Measurements from ENCODE around the gene KIAA0753. TPM values are rescaled to one million over a fixed set of nuclear protein-coding genes. Genes with fewer than 3 reads are reported as not detected.
"Not testable (repeated sequence)": the region's sequence is repeated elsewhere in the genome, so short reads cannot be mapped to it uniquely, and the experiment has no call there.

Gene KIAA0753
- total RNA-seq, 1 experiment from 2014 or later, result 16.8 TPM

DNA sequence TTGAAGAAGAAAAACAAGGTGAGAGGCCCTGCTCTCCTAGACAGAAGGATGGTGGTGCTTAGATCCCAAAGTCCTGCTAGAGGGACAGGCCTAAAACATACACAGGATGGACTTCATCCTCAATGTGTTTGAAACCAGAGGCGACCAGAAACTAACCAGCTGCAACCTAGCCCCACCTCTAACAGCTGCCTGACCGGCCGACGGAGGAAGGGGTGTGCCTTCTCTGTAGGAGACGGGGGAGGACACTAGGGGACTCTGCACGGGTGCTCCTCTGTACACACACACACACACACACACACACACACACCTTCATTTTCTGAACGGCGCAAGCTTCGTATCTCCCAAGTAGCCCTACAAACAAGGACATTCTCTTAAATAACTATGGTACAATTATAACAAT lies 59.9 kb downstream of the KIAA0753 start:
- no peak for DNase-seq (ENCODE audit: low read depth)
- in situ Hi-C loops (cut with HindIII; ENCODE audit: low pct_unique_long_range_greater_than_20kb, low sequenced_read_pairs), result no loop called here

DNA sequence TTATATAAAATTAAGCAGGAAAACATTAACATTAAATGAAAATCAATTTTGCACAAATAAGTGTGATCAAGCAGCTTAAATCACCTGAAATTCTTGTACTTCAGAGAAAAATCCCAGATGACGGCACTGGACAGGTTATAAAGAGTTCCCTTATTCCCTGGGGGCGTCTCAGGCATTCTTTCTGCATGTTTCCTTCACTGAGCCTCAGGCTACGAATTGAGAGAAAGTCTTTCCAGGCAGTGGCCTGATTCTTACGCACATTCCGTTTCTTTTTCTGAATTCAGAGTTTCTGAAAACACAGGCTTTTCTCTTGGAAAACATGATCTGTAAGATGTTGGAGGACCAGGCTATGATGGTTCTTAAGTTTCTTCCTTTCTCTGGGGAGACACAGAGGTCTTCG lies 62.0 kb downstream of the KIAA0753 start:
- in situ Hi-C loops (cut with HindIII; ENCODE audit: low pct_unique_long_range_greater_than_20kb, low sequenced_read_pairs), result no loop called here
- DNase-seq (ENCODE audit: low read depth), result no peak

DNA sequence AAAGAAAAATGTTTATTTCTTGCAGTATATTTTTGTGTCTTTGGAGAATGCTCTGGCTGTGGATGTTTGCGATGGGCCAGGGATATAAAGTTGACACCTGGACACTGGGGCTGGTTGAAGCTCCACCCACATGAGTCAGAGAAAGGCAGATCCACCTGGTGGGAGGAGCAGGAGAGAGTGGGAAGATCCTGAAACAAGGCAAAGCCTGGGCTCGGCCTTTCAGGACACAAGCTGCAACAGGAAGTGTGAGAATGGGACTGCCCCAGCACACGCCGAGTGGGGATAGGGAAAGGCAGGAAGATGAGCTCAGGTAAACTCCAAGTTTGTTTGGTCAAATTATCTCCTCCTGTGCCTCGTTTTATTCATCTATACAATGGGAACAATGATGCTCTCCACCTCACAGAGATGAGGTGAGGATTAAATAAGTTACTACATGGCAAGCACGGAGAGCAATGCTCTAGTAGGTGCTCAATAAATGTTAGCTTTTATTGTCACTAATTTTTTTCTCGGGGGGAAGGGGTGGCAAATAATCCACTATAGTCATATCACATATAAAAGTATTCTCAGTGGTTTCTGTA lies 62.7 kb downstream of the KIAA0753 start:
- in situ Hi-C loops (cut with HindIII; ENCODE audit: low pct_unique_long_range_greater_than_20kb, low sequenced_read_pairs), result no loop called here
- peak; percentile 19 for DNase-seq (ENCODE audit: low read depth)

DNA sequence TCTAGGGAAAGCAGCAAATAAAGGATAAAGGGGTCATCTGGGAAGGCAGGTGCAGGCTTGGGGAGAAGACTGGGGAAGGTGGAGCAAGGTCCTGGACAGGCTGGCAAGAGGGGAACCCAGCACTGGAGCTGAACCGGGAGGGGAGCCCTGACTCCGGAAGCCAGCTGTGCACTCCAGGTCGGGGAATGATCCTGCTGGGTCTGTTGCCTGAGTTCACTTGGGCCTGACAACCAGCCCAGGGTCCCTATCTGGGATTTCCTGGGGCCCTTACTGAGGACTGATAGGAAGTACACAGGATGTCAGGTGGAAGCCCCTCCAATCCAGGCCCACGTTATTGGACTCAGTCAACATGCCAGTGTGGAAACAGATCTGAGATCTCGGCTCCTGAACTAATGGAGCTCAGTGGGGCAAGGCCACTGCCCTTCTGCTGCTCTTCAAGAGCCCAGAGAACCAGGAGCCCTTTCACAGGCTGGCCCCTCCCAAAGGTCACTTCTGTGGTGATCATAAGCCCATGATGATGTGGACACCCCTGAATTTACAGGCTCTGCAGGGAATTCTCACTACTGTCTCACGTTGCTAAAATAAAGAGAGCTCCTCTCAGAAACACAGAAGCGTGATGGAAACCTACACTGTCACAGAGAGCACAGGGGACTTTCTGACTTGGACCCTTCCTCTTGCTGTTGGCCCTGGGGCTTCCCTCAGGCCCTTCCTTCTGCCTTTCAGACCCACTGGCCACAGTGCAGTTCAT lies 64.3 kb downstream of the KIAA0753 start:
- in situ Hi-C loops (cut with HindIII; ENCODE audit: low pct_unique_long_range_greater_than_20kb, low sequenced_read_pairs), result no loop called here
- no peak for DNase-seq (ENCODE audit: low read depth)

DNA sequence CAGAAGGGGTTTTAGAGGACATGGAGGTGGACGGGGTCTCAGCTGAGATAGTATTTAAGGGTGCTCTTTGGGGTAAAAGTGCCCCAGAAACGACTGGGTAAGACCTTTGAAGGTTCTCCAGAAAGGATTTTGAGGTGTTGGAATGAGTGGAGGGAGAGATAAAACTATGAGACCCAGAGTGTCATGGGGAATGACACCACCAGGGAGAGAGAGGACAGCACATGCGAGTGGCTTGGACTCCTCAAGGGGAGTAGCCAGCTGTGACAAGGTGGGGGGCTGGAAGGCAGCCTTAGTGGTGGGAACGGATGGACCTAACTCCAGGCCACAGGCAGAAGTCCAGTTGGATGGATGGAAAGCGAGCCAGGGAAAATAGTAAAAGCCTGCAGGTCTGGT lies 64.9 kb downstream of the KIAA0753 start:
- in situ Hi-C loops (cut with HindIII; ENCODE audit: low pct_unique_long_range_greater_than_20kb, low sequenced_read_pairs), result no loop called here
- no peak for DNase-seq (ENCODE audit: low read depth)

DNA sequence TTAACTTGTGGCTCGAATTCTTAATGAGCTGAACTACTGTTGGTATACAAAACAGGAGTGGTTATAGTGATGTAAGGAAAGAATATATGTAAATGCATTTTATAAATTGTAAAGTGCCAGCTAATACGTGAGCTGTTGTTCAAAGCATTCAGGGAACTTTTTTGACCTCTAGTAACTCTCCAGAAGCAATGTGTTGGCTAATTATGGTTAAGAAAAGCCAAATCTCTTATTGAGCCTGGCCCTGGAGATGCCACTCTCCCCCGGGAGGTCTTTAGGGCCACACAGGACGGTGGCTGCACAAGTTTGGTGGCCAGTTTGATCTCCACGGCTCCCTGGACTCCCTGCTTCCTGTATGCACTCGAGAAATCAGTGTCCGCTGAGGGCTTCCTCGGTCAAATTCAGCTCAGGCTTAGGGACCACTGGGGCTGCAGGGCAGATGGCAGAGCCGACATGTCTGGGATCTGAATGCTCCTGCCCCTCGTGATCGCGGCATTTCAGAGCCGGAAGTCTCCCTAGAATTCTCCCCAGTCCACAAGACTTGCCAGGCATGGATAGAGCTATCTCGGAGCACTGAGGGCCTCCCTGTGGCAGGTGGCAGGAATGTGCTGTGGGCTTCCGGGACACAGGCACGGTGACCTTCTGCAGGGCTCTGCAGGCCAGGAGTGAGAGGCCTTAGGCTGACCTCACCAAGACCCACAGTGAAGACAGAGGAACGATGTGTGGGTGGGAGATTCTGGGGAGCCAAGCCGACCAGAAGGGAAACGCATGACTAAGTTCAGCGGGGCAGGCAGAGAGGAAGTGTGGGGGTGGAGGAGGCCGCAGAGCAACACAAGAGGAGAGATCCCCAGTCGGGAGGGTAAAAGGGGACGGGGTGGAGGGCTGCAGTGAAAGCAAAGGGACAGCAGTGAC lies 65.6 kb downstream of the KIAA0753 start:
- DNase-seq (ENCODE audit: low read depth), result no peak
- in situ Hi-C loops (cut with HindIII; ENCODE audit: low pct_unique_long_range_greater_than_20kb, low sequenced_read_pairs), result no loop called here

DNA sequence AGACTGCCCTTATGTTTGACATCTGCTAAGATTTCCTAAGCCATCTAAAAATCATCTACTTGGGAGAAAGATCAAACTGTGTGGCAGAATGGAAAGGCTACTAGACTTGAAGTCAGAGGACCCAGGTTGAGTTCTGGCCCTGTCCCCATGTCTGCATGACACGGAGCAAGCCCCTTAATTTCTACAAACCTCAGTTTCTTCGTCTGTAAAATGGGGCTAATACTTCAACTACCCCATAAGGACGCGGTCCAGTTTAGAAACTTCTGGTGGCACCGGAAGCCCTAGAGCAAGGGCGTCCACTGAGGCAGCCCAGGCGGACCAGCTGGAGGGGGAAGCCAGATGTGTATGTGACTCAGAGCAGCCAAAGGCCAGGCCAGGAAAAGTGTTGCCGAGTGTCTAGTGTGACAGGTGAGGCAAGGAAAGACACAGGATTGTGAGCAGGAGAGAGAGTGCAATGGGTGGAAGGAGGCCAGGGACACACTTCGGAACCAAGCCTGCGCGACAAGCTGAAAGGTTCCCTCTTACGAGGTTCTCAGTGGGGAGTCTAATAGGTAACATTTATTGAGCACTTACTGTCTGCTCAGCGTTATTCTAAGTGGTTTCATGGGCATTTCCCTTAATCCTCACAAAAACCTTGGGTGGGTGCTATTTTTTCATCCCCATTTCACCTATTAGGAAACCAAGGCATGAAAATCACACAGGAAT lies 66.4 kb downstream of the KIAA0753 start:
- in situ Hi-C loops (cut with HindIII; ENCODE audit: low pct_unique_long_range_greater_than_20kb, low sequenced_read_pairs), result no loop called here
- DNase-seq (ENCODE audit: low read depth), result no peak

DNA sequence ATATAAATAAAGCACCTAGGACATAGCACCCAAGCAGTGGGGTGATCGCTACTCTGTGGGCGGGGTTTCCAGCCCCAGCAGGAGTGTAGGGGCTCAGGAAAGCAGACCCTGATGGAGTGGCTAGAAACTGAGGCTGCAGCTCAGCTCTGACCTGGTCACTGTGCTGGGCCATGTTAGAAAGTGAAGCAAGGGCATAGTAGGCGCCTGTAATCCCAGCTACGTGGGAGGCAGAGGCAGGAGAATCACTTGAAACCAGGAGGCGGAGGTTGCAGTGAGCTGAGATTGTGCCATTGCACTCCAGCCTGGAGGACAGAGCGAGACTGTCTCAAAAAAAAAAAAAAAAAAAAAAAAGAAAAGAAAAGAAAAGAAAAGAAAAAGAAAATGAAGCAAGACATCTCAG lies 67.0 kb downstream of the KIAA0753 start:
- in situ Hi-C loops (cut with HindIII; ENCODE audit: low pct_unique_long_range_greater_than_20kb, low sequenced_read_pairs); DNase-seq (ENCODE audit: low read depth): not testable (repeated sequence)

DNA sequence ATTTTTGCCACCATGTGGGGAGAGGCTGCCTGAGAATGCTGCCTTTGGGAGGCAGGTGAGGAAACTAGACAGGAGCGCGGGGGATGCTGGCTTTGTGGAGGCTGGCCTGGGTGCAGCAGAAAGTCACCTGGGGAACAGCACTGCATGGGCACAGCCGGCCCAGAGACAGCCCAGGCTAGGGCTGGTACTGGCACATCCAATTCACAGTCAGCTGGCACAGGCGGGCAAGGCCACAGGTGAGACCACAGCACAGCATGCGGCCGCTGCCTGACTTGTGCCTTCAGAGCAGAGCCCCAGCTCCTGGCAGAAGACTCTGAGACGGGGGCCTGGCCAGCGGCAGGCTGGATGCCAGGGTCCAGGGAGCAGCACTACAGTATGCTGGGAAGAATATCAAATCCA lies 67.5 kb downstream of the KIAA0753 start:
- no peak for DNase-seq (ENCODE audit: low read depth)
- in situ Hi-C loops (cut with HindIII; ENCODE audit: low pct_unique_long_range_greater_than_20kb, low sequenced_read_pairs), result no loop called here

DNA sequence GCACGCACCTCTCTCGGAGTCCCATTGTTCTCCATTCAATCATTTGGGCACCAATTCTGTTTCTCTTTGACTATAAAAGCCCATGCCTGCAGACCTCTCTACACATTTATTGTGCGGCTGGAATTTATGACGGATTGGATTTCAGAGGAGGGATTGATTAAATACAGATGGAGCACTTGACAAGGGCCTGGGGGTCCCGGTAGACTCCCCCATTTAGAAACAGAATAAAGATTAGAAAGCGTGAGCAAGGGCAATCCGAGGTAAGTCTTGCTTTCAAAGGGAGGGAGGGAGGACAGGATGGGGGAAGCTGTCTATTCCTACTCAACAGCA lies 69.1 kb downstream of the KIAA0753 start:
- in situ Hi-C loops (cut with HindIII; ENCODE audit: low pct_unique_long_range_greater_than_20kb, low sequenced_read_pairs), result no loop called here

DNA sequence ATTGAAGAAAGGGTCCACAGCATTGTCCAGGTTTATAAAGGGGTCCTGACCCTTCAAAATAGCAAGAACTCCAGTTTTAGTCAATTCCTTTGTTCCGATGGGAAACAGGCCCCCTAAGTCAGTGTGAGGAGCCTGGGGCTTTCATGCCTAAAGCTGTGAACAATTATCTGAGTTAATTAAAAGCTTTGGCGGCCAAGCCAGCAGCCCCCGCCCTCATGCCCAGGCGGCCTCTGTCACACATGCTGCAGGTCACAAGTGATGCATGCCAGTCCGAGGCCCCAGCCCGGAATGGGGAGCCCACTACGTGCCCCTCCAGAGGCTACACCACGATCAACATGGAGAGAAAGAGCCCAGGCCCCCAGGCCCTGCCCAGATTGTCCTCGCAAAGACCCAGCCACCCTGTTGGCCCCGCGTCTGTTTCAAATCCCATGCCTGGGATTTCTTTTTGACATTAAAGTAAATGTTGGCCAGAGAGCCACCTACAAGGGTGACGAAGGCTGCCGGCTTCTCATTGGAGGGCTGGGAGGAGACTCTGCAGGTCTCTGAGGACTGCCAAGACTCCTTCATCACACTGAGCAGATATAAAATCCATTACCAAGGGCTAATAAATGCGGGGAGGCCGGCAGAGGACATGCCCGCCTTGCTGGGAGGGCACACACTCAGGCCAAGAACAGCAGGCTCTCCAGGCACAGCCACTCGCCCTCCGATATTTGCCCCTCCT lies 69.6 kb downstream of the KIAA0753 start:
- no peak for DNase-seq (ENCODE audit: low read depth)
- in situ Hi-C loops (cut with HindIII; ENCODE audit: low pct_unique_long_range_greater_than_20kb, low sequenced_read_pairs), result no loop called here

More for the DNA sequence above, 69.1 kb downstream of the KIAA0753 start:
- DNase-seq (ENCODE audit: low read depth), result no peak

DNA sequence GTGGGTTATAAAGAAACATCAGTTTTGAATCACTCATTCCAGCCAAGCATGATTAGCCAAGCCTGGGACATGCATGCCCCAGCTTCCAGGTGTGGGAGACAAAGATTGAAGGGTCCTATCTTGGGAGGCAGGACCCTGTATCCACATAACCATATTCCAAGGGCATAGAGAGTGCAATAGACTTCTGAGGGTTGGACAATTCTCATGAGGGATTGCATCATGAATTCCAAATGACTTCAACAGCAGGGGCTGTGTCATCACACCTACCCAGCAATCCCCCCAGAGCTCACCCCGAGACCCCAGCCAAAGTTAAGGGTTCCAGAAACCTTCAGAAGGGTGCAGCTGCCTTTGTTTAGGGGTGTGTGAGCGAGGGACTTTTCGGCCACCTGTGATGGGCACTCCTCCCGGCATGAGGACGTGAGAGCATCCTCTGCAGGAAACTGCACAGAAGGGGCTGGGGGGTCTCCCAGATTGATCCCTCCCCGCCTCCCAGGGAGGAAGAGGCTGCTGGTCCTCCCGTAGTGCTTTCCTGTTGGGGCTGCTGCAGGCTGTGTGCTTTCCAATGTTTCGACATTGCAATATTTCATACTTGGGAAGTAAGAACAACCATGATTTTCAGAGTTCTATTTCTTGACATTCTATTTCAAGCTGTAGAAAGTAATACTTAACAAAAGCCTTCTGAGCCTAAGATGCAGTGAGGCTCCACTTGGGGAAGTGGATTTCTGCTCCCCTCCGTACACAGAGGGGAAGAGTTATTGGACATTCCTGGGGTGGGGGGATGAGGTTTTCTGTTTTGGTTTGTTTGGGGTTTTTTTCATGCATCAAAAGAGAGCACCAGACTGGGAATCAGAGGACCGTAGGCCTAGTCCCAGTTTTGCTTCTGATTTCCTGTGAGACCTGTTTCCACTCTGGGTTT lies 70.9 kb downstream of the KIAA0753 start:
- DNase-seq (ENCODE audit: low read depth), result no peak
- in situ Hi-C loops (cut with HindIII; ENCODE audit: low pct_unique_long_range_greater_than_20kb, low sequenced_read_pairs), result no loop called here

DNA sequence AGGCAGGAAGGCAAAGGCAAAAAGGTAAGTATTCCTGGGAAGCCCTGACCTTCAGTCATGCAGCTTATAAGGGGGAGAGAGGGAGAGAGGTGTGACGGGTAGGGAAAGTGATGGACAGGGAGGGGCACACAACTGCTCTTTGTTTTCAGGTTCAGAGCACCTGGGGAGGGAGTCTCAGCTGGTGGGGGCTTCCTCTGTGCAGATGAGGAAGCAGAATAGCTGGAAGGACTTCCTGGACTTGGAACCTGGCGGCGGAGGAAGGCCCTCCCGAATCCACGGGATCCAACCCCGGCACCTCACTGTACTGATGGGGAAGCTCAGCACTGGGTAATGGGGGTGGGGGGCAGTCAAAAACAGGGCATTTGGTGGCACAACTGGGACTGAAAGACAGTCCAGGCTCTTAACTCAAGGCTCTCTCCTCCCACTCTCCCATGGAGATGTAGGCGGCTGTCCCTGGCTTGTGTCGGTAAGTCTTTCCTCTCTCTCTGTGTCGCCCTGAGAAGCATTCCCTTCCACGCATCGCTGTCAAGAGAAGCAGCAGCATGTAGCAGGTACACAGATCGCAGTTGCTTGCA lies 72.2 kb downstream of the KIAA0753 start:
- in situ Hi-C loops (cut with HindIII; ENCODE audit: low pct_unique_long_range_greater_than_20kb, low sequenced_read_pairs), result no loop called here
- DNase-seq (ENCODE audit: low read depth), result no peak

DNA sequence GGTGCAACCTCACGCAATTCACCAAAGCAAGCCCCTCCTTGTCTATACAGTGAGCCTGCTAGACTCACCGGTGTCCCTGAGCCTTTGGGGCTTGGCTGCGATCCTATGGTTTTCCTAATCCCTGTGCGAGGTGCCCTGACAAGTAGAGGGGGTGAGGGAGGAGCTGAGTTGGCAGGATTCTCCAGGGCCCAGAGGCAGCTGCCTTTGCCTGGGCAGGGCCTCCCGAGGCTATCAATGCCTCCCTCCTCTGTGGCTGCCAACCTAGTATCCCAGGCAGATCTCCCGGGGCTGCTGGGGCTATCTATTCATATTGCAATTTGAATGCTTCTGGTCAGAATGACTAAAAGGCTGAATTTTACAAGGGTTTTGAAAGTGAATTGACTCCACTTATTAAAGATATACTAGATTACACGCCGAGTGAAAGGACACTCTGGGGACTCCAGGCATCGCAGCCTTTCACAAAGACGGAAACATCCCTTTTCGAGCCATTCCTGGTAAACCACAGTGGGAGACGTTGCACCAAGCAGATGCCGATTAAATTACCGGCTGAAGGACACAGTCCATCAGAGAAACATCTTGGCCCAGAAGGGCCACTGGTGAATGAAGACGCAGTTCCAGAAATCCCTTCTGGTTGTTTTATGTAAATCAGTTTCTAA lies 72.9 kb downstream of the KIAA0753 start:
- in situ Hi-C loops (cut with HindIII; ENCODE audit: low pct_unique_long_range_greater_than_20kb, low sequenced_read_pairs), result no loop called here
- no peak for DNase-seq (ENCODE audit: low read depth)

DNA sequence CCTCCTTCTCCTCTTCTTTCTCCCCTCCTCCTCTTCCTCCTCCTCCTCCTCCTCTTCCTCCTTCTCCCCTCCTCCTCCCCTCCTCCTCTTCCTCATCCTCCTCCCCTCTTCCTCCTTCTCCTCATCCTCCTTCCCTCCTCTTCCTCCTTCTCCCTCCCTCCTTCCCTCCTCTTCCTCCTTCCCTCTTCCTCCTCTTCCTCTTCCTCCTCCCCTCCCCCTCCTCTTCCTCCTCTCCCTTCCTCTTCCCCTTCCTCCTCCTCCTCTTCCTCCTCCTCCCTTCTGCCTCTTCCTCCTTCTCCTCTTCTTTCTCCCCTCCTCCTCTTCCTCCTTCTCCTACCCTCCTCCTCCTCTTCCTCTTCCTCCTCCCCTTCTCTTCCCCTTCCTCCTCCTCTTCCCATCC lies 79.1 kb downstream of the KIAA0753 start:
- in situ Hi-C loops (cut with HindIII; ENCODE audit: low pct_unique_long_range_greater_than_20kb, low sequenced_read_pairs), result no loop called here
- DNase-seq (ENCODE audit: low read depth), result no peak

DNA sequence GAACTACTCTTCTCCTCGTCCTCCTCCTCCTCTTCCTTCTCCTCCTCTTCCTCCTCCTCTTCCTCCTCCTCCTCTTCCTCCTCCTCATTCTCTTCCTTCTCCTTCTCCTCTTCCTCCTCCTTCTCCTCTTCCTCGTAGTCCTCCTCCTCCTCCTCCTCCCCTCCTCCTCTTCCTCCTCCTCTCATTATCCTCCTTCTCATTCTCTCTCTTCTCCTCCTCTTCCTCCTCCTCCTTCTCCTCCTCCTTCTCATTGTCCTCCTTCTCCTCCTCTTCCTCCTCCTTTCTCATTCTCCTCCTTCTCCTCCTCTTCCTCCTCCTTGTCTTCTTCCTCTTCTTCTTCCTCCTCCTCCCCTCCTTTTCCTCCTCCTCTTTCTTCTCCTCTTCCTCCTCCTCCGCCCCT lies 80.0 kb downstream of the KIAA0753 start:
- in situ Hi-C loops (cut with HindIII; ENCODE audit: low pct_unique_long_range_greater_than_20kb, low sequenced_read_pairs), result no loop called here
- no peak for DNase-seq (ENCODE audit: low read depth)
